T-helper 2 cell treated with Interferon-gamma antibody and Interleukin-4, amounts not matched to agents 100 ng/mL and 5 ng/mL, for 36 hours (primary cell): ENCODE data around the gene ECPAS. TPM values are rescaled to one million over a fixed set of nuclear protein-coding genes. Genes with fewer than 3 reads are reported as not detected.
"Not testable (repeated sequence)": the region's sequence is repeated elsewhere in the genome, so short reads cannot be mapped to it uniquely, and the experiment has no call there.

Experiments
- intact Hi-C: fragments of 100-400 bp; cut with micrococcal nuclease; formaldehyde crosslinking; loops from one replicate; pipeline ENCODE4 v1.15.1; 2023
- total RNA-seq: library from RNA; stranded (reverse); gene quantifications from 2 replicates; pipeline ENCODE4 v1.2.3, GENCODE V29; 2022

ECPAS gene, protein sequence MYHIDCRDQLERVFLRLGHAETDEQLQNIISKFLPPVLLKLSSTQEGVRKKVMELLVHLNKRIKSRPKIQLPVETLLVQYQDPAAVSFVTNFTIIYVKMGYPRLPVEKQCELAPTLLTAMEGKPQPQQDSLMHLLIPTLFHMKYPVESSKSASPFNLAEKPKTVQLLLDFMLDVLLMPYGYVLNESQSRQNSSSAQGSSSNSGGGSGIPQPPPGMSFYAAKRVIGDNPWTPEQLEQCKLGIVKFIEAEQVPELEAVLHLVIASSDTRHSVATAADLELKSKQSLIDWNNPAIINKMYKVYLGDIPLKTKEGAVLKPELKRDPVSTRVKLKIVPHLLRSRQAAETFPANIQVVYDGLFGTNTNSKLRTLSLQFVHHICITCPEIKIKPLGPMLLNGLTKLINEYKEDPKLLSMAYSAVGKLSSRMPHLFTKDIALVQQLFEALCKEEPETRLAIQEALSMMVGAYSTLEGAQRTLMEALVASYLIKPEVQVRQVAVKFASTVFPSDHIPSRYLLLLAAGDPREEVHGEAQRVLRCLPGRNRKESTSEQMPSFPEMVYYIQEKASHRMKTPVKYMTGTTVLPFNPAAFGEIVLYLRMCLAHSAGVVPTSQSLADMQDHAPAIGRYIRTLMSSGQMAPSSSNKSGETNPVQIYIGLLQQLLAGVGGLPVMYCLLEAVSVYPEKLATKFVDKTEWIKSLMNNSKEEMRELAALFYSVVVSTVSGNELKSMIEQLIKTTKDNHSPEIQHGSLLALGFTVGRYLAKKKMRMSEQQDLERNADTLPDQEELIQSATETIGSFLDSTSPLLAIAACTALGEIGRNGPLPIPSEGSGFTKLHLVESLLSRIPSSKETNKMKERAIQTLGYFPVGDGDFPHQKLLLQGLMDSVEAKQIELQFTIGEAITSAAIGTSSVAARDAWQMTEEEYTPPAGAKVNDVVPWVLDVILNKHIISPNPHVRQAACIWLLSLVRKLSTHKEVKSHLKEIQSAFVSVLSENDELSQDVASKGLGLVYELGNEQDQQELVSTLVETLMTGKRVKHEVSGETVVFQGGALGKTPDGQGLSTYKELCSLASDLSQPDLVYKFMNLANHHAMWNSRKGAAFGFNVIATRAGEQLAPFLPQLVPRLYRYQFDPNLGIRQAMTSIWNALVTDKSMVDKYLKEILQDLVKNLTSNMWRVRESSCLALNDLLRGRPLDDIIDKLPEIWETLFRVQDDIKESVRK (N-terminal part only)
- total RNA-seq: 77.1 and 77.5 TPM in 2 replicates

DNA sequence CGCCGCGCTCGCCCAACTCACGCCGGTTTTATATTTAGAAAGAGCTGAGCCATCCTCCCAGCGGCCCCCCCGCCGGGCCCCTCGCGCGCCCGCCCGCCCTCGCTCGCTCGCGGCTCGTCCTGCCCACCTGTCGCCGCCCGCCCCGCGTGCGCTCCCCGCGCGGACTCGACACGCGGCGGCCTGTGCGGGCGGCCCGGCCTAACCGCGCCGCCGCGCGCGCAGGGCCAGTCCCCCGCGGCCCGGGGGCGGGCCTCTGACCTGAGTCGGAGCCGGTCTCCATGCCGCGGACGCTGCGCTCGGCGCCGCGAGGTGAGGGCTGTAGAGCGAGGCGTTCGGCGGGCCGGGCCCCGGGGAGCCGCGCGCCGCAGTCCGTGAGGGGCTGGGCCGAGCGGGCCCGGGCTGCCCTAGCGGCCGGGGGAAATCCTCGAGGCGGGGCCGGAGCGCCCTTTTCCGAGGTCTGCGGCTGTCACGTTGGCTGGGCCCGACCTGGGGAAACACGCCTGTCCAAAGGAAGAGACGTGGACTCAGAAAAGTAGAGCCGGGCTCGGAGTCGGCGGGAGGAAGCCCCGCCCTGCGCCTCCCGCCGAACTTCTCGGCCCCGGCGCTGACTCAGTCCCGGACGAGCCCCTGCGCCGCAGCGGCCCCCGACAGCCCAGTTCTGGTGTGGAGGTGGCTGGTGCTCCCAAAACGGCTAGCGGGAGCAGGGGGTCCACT is at the start of gene ECPAS:
ECPAS (minus strand) TSS at position 526 of the 714 bp plus-strand sequence. CDS start 11,465 bp downstream, outside the sequence.
- intact Hi-C loops: loop anchor here (1.0 to 10.0 kb wide), 11 partner anchors 41 to 1793 kb away; partner anchors contain the start of genes CDC26, DNAJC25, HSDL2 and INIP

DNA sequence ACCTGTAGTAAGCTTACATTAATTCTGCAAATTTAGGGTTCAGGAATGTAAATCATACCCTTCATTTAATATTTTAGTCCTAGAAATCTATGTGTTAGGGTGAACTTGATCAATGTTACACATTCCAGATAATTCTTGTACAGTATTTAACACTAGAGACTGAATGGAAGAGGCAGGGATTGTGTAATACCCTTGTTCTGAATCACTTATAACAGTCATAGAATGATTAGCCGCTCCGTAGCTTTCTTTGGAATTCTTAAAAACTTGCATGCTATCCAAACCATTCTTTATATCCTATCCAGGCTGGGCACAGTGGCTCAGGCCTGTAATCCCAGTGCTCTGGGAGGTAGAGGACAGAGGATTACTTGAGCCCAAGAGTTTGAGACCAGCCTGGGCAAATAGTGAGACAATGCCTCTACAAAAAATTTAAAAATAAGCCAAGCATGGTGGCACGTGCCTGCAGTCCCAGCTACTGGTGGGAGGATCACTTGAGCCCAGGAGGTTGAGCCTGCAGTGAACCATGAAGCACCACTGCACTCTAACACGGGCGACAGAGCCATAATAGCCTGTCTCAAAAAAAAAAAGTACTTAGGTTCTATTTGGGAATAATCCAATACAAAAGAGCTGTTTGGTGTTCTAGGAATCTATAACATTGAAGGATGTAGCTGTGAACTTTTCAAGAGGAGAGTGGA is 49.1 kb upstream of the ECPAS start:
- intact Hi-C loops: no loop called here

DNA sequence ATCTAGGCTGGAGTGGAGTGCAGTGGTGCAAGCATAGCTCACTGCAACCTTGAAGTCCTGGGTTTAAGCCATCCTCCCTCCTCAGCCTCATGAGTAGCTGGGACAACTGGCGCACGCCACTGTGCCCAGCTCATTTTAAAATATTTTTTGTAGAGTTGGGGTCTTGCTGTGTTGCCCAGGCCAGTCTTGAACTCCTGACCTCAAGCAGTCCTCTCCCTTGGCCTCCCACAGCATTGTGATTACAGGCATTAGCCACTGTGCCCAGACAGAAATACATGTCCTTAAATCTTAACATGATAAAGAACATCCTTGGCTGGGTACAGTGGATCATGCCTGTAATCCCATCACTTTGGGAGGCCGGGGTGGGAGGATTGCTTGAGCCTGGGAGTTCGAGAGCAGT is 47.5 kb upstream of the ECPAS start:
- intact Hi-C loops: no loop called here

DNA sequence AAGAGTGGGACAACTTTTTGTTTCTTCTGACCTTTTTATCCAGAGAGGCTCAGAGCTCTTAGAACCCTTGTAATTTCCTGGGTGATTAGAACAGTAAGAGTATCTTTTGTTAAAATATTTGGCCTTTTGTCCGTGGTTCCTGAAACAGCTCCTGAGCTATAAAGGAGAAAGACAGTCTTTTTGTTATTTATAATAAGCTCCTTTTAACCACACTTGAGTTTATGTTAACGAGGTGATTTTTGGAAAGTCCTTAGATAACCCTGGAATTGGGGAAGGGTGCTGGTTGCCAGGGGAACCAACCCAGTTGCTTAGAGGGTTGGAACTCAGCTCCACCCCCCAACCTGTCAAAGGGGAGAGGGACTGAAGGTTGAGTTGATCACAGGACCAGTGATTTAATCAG is 45.6 kb upstream of the ECPAS start:
- intact Hi-C loops: no loop called here

DNA sequence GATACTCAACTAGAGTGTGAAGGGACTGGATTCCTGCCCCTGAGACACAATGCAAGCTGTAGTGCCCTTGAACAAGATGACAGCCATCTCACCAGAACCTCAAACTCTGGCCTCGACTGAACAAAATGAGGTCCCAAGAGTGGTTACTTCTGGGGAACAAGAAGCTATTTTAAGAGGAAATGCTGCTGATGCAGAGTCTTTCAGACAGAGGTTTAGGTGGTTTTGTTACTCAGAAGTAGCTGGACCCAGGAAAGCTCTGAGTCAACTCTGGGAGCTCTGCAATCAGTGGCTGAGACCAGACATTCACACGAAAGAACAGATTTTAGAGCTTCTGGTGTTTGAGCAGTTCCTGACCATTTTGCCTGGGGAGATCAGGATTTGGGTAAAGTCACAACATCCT is 43.2 kb upstream of the ECPAS start:
- intact Hi-C loops: no loop called here

DNA sequence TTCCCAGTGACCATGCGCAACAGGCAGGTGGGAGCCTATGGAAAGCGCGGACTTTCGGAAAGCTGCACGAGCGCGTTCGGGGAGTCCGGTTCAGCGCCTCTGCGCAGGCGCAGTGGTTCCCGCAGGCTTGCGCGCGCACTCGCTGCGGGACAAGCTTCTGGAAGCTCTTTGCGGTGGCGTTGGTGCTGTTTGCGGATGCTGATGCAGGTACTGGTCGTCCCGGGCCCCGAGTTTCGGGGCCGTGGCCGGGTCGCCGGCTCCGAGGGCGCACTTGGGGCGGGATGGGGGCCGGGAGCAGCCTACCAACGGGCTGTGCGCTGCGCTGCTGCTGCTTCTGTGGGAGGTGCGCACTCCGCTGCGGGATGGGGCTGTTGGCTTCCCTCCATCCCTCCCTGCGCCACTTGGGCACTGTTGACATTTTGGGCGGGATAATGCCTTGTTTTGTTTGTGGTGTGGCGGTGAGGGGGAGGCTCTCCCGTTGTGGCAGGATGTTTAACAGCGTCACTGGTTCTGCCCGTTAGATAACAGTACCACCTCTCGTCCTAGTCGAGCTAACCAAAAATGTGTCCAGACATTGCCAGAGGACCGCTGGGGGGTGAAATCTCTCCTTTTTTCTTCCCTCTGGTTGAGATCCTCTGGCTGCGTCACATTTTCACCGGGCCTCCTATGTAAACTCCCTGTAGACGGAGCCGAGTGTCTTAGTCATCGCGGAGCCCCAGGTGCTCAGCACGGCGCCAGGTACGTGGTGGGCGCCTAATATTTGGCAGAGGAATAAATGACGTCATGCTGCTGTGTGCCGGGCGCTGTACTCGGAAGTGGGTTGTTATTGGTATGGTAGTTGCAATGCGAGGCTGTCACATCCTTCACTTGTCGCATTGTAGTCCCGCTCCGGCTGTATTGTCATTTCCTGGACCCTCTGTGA is 41.1 kb upstream of the ECPAS start, which contains the start of gene ZNF483:
ZNF483 (plus strand) TSS at position 124 of the 922 bp plus-strand sequence. CDS start 2,217 bp downstream, outside the sequence.
- intact Hi-C loops: loop anchor here (1.0 kb wide), 2 partner anchors 41 to 106 kb away; partner anchors contain the start of genes DNAJC25 and ECPAS

DNA sequence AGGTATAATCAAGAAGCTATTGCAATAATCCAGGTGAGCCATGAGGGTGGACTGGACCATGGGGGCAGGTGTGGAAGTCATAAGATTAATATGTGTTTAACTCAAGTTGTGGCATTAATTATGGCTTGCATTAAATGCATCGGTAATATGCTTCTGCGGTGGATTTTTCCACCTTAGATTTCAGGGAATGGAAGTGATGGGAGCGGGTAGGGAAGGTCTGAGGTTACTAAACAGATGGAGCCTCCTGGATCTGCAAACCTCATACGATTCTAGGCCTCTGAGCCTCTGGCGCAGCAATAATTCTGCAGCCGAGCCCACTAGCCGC is 40.5 kb upstream of the ECPAS start:
- intact Hi-C loops: loop anchor here (1.0 kb wide), 2 partner anchors 40 to 107 kb away; partner anchors contain the start of genes DNAJC25 and ECPAS

DNA sequence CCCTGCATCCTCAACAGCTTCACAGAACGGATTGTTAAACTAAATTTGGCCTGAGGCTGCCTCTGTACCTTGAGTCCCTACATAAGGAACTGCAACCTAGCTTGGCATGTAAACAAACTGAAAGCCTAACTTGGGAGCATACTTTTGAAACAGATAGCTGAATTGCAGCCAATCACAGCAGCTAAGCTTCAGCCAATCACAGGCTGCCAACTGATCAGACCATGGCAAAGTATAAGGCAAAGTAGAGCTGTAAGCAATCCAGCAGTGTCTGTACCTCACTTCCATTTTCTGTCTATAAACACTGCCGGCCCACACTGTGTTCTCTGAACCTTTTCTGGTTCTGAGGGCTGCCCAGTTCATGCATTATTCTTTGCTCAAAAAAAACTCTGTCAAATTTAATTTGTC is 31.9 kb upstream of the ECPAS start:
- intact Hi-C loops: no loop called here

DNA sequence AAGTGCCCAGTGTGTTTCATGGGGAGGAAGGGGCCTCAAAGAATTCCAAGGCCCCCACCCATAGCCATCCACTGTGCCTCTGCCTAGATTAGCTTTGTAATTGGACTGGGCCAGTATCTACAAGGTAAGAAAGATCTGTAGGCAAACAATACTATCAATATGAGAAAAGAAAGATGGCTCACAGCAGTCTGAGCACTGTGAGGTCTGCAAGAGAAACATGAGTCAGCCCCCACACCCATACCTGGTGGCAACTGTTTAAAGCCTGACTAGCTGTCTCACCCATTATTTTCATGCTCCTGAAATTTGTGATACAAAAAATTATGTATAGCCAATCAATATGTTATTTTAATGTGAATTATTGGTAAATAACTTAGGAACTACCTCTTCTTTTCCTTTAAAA is 30.8 kb upstream of the ECPAS start:
- intact Hi-C loops: no loop called here

DNA sequence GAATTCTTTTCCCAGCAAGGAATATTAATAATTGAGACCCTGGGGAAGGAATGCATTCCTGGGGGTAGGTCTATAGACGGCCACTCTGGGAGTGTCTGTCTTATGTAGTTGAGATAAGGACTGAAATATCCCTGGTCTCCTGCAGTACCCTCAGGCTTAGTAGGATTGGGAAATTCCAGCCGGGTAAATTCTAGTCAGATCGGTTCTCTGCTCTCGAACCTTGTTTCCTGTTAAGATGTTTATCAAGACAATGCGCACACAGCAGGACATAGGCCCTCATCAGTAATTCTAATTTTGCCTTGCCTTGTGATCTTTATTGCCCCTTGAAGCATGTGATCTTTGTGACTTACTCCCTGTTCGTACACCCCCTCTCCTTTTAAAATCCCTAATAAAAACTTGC is 27.4 kb upstream of the ECPAS start:
- intact Hi-C loops: not testable (repeated sequence)

DNA sequence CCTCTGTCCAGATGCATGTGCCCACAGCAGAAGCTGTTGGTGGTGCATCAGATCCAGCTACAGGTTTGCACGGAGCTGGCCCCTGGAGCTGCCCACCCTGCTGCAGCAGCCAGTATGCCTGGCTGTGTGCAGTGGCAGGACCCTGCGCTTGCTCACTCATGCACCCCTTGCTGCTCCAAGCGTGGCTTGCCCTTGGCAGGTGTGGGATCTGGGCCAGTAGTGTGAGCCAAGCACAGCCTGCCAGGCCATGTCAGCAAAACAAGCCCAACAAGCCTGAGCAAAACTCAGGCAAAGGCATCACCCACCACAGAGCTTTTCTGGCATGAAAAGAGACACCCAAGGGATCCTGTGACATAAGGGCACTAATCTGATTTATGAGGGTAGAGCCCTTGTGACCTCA is 18.3 kb upstream of the ECPAS start:
- intact Hi-C loops: no loop called here

DNA sequence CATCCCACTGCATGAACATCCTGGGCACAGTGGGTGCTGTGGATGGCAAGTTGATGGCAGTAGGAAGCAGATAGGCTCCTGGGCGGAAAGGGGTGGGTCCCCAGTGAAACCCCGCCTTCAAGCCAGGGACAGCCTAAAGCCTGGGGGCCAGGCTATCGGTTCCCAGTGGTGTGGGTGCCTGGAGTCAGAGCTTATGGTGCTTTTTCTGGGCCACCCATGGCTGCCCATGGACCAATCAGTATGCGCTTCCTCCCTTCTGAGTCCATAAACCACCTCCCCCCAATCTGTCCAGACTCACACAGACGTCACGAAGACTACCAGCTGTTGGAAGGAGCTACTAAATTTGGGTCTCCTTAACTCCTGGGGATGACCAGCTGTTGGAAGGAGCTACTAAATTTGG is 17.5 kb upstream of the ECPAS start:
- intact Hi-C loops: no loop called here

DNA sequence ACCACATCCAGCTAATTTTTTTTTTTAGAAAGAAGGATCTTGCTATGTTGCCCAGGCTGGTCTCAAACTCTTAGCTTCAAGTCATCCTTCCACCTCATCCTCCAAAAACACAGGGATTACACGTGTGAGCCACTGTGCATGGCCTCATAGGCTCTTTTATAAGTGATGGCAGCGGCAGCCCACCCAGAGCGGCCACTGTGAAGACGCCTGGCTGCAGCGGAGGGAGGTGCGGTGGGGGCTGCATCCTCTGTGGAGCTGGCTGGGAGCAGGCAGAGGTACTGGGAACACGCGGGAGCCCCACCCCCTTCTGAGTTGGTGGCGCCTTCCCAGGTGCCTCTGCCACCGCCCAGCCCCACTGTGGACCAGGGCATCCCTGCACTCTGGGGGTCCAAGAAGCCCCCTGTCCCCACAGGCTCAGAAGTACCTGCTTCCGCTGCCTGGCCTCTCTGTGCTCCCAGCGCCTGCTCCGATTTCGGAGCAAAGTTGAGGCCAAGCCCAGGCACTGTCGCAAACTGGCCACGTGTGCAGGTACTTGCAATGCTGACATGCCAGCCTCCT is 16.9 kb upstream of the ECPAS start:
- intact Hi-C loops: no loop called here

DNA sequence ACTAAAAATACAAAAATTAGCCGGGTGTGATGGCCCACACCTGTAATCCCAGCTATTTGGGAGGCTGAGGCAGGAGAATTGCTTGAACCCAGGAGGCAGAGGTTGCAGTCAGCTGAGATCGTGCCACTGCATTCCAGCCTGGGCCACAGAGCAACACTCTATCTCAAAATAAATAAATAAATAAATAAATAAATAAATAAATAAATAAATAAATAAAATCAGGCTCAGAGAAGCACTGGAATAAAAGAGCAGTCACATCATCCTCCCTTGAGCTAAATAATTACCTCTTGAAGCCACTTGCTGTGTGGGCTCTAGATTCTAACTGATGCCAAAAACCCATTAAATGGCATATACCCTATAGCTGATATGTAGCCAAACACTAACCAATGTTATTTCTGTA is 13.0 kb upstream of the ECPAS start:
- intact Hi-C loops: not testable (repeated sequence)

DNA sequence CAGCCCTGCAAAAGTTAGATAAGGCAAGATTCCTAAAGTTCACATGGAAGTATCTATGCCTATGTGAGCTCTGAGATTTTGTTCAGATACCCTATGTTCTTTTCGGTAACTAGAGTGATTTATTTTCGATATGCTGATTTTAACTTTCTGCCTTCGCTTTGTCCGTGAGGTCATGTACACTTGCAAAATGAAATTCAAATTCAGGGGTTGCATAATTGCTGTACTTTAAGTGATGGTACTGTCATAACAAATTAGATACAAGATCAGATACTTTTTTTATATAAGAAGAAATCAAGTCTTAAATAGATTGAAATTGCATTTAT is 350 bp upstream of the ECPAS start:
- intact Hi-C loops: loop anchor here (1.0 to 10.0 kb wide), 8 partner anchors 41 to 1793 kb away; partner anchors contain the start of genes CDC26, HSDL2, INIP and PRPF4

DNA sequence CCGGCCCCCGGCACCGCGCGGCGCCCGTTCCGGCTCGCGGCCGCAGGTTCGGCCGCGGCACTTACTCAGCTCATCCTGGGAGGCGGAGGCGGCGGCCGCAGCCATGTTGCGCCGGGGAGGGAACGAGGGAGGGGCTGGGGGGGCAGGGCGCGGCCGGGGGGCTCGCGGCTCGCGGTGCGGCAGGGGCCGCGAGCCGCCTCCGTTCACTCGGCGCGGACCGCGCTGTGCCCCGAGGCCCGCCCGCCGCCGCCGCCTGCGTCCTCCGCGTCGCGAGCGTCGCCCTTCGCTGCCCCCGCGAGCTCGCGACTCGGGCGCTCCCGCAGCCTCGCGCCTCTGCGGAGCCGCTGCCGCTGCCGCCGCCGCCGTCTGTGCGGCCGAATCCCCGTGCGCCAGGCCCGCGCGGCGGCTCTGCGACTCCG is 735 bp downstream of the ECPAS start:
- intact Hi-C loops: loop anchor here (1.0 to 10.0 kb wide), 10 partner anchors 51 to 1794 kb away; partner anchors contain the start of genes CDC26, DNAJC25, HSDL2 and INIP

DNA sequence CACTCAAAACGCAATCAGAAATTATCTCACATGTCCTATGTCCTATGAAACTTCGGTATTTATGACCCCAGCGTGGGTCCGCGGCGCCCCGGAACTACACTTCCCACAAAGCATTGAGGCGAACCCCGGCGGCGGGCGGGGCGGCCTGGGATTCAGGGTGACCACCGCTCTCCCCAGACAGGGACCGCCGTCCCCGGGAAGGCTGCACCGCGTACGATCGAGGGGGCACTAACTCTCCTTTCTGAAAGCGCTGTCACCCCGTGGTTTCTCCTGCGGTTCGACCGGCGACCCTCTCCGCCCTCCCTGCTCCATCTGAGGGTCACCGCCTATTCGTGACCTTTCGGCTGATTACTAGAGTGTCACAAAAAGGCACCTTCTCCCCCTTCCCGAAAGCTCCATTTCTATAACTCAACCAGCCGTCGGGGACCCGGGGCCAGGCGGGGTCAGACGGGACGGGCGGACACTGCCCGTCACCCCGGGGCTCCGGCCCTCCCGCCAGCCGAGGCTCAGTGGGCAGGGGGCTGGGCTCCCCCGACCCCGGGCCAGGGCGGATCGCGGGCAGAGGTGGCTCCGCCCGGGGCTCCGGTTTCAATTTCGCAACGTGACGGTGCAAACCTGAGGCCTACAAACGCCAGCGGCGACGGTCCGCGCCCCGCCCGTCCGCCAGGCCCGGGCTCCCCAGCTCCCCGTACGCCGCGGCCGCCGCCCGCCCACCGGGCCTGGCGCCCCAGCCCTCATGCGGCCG is 1.3 kb downstream of the ECPAS start:
- intact Hi-C loops: loop anchor here (1.0 to 10.0 kb wide), 10 partner anchors 51 to 1794 kb away; partner anchors contain the start of genes CDC26, DNAJC25, HSDL2 and INIP
